Hepatic stellate cell (primary cell): ENCODE measurements around the gene PPIP5K2.
"Not testable (repeated sequence)": the region's sequence is repeated elsewhere in the genome, so short reads cannot be mapped to it uniquely, and the experiment has no call there.

Experiments used
- DNase-seq: peaks from one replicate; pipeline ENCODE4 v3.0.0; 2011; ENCODE audit warnings: low spot score

The PPIP5K2 gene

GRCh38 chr5:103208460-103208859 is 88.4 kb downstream of the PPIP5K2 start:
- no peak for DNase-seq

- DNase-seq, result no peak
Measured at GRCh38 chr5:103209065-103209464, 89.0 kb downstream of the PPIP5K2 start.

GRCh38 chr5:103210952-103211351 is 90.9 kb downstream of the PPIP5K2 start:
- DNase-seq, result no peak

- no peak for DNase-seq
Measured at GRCh38 chr5:103211576-103212561, 91.8 kb downstream of the PPIP5K2 start.

- no peak for DNase-seq
Measured at GRCh38 chr5:103216137-103216536, 96.0 kb downstream of the PPIP5K2 start.

GRCh38 chr5:103216697-103217096 is 96.6 kb downstream of the PPIP5K2 start:
- no peak for DNase-seq

GRCh38 chr5:103217101-103217500 is 97.0 kb downstream of the PPIP5K2 start:
- DNase-seq, result no peak

GRCh38 chr5:103218164-103218563 is 98.1 kb downstream of the PPIP5K2 start:
- DNase-seq, result peak; percentile 54

- not testable (repeated sequence) for DNase-seq
Measured at GRCh38 chr5:103219074-103219473, 99.0 kb downstream of the PPIP5K2 start.

GRCh38 chr5:103223031-103223955 is 103.2 kb downstream of the PPIP5K2 start:
- DNase-seq, result no peak

GRCh38 chr5:103224118-103224893 is 104.2 kb downstream of the PPIP5K2 start:
- peak; percentile 35 for DNase-seq

GRCh38 chr5:103224894-103225246 is 104.8 kb downstream of the PPIP5K2 start:
- DNase-seq, result no peak

GRCh38 chr5:103228061-103228460 is 108.0 kb downstream of the PPIP5K2 start:
- no peak for DNase-seq

GRCh38 chr5:103228588-103228987 is 108.5 kb downstream of the PPIP5K2 start:
- no peak for DNase-seq

GRCh38 chr5:103232393-103232999 is 112.4 kb downstream of the PPIP5K2 start:
- no peak for DNase-seq

- DNase-seq, result no peak
Measured at GRCh38 chr5:103234239-103234975, 114.3 kb downstream of the PPIP5K2 start.

- no peak for DNase-seq
Measured at GRCh38 chr5:103235891-103236290, 115.8 kb downstream of the PPIP5K2 start.

- DNase-seq, result no peak
Measured at GRCh38 chr5:103237778-103238177, 117.7 kb downstream of the PPIP5K2 start.

- no peak for DNase-seq
Measured at GRCh38 chr5:103243665-103244064, 123.6 kb downstream of the PPIP5K2 start.

GRCh38 chr5:103244398-103244797 is 124.3 kb downstream of the PPIP5K2 start:
- DNase-seq, result no peak

GRCh38 chr5:103245761-103246160 is 125.7 kb downstream of the PPIP5K2 start:
- DNase-seq, result no peak
